ENCODE results near the gene TPM1. TPM values are rescaled to one million over a fixed set of nuclear protein-coding genes. Genes with fewer than 3 reads are reported as not detected.

Gene TPM1
- total and polyA plus RNA-seq, 2 donors (not counting 1 experiment from before 2014, with no cell fraction given), result 5.5 to 20.3 TPM

DNA sequence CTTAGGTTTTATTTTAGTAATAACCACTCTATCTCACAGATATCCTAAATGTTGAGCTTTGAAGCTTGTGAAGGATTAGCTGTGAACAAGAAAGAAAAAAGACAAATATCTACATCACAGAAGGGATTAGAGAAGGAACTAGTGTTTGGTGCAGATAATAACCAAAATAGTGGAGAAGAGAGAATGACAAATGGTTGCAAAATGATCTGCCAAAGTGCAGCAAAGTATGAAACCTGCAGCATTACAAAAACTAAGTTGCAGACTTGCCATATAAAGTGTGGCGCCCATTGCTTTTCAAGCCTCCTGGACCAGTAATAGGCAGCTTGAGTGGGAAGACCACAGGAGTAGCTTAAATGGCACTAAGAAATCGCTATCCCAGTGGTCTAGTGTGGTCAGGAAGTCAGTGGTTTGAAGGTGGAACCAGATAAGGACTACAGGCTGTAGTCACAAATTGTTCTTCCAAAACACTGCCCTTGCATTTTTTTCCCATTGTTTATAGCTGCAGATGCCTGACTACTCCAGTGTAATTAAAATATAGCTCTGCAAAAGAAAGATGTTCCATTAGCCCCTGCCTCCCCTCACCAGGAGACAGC is 20.7 kb downstream of the TPM1 start:
- intact Hi-C loops (cut with micrococcal nuclease), result no loop called here
- CTCF ChIA-PET, result interaction anchor here (1.8 kb wide), 1 partner anchor 15 kb away, joined by 5 read pairs; no protein-coding TSS in a partner anchor
- H3K4me2 ChIP-seq (replicated peaks; ENCODE audit: low read depth, low read length, poor library complexity, severe bottlenecking), result no peak overlapping the region

DNA sequence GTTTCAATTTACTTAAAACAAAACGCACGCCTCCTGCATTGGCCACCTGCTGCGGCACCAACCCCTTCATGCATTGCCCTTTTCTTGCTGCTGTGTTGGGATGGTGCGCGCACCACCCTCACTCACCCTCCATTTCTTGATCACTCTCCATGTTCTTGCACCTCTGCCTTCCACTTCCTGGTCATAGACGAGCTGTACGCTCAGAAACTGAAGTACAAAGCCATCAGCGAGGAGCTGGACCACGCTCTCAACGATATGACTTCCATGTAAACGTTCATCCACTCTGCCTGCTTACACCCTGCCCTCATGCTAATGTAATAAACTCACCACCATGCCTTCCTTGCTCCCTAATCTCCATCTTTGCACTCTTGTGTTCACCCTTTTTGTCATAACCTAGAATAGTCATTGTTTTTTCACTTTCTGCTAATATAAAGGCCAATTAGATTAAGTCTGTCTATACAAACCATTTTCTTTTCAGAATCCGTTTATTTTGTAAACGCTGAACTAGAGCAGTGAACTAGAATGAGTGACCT is 21.4 kb downstream of the TPM1 start:
- Histone ChIP-seq H3K9ac (ENCODE audit: low read length) (no peak overlapping the region), H3K27me3 (replicated peaks in 1 of 4; ENCODE audit: control extremely low read depth in 1 of 4, control insufficient read depth in 3 of 4, insufficient read depth in 4 of 4, low read length in 3 of 4) (no peaks in the 10 kb centered on the region), H4K20me1 (ENCODE audit: control insufficient read depth, insufficient read depth, low read length, poor library complexity, severe bottlenecking) (no peaks in the 10 kb centered on the region), H3K4me1 (ENCODE audit: control insufficient read depth in 2 of 2, insufficient read depth in 2 of 2, low read length in 2 of 2) (no peaks in the 10 kb centered on the region), H3K4me3 (ENCODE audit: control extremely low read depth in 1 of 5, extremely low read depth in 1 of 5, insufficient read depth in 1 of 5, low read depth in 2 of 5, low read length in 4 of 5) (no peak overlapping the region), H3K79me2 (ENCODE audit: control insufficient read depth, insufficient read depth, low read length) (no peaks in the 10 kb centered on the region), H2AFZ (ENCODE audit: insufficient read depth, low read depth, low read length, poor library complexity, severe bottlenecking) (no peak overlapping the region), H3K4me2 (replicated peaks; ENCODE audit: low read depth, low read length, poor library complexity, severe bottlenecking) (no peak overlapping the region), H3K27ac (ENCODE audit: low read length in 2 of 2) (no peak overlapping the region), H3K36me3 (replicated peaks in 1 of 2; ENCODE audit: control extremely low read depth in 1 of 2, control insufficient read depth in 1 of 2, extremely low read depth in 1 of 2, insufficient read depth in 2 of 2, low read length in 1 of 2) (peaks cover 0 to 16% of the 10 kb centered on the region in 2 experiments), H3K9me3 (ENCODE audit: control extremely low read depth in 1 of 3, control insufficient read depth in 2 of 3, insufficient read depth in 1 of 3, low read length in 2 of 3) (no peaks in the 10 kb centered on the region)
- DNase-seq, result no peak
- ATAC-seq (ENCODE audit: low read depth), result no peak
- Mint-ChIP-seq H3K4me3 (no peak overlapping the region), H3K27ac (no peak overlapping the region), H3K9me3 (ENCODE audit: insufficient read depth) (no peaks in the 10 kb centered on the region), H3K4me1 (no peaks in the 10 kb centered on the region), H3K27me3 (no peaks in the 10 kb centered on the region)
- TF ChIP-seq, protein P1, sequence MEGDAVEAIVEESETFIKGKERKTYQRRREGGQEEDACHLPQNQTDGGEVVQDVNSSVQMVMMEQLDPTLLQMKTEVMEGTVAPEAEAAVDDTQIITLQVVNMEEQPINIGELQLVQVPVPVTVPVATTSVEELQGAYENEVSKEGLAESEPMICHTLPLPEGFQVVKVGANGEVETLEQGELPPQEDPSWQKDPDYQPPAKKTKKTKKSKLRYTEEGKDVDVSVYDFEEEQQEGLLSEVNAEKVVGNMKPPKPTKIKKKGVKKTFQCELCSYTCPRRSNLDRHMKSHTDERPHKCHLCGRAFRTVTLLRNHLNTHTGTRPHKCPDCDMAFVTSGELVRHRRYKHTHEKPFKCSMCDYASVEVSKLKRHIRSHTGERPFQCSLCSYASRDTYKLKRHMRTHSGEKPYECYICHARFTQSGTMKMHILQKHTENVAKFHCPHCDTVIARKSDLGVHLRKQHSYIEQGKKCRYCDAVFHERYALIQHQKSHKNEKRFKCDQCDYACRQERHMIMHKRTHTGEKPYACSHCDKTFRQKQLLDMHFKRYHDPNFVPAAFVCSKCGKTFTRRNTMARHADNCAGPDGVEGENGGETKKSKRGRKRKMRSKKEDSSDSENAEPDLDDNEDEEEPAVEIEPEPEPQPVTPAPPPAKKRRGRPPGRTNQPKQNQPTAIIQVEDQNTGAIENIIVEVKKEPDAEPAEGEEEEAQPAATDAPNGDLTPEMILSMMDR (IDR thresholded peaks at IDR 0.05), result no peak
- TF ChIP-seq EZH2 (IDR thresholded peaks at IDR 0.05; ENCODE audit: borderline replicate concordance, insufficient read depth, low read depth, low read length, poor library complexity, severe bottlenecking), result no peak
- POLR2A ChIA-PET, result no interaction called here
- intact Hi-C loops (cut with micrococcal nuclease), result no loop called here
- 90% methylated on average over 11 of the region's 13 CpGs for WGBS (ENCODE audit: insufficient coverage)
- CTCF ChIA-PET, result interaction anchor here (1.8 kb wide), 1 partner anchor 16 kb away, joined by 5 read pairs; no protein-coding TSS in a partner anchor

More for the DNA sequence above, 20.7 kb downstream of the TPM1 start:
- TF ChIP-seq, protein P1 (IDR thresholded peaks at IDR 0.05), result no peak
- no peak for TF ChIP-seq EZH2 (IDR thresholded peaks at IDR 0.05; ENCODE audit: borderline replicate concordance, insufficient read depth, low read depth, low read length, poor library complexity, severe bottlenecking)
- no peak overlapping the region for H2AFZ ChIP-seq (ENCODE audit: insufficient read depth, low read depth, low read length, poor library complexity, severe bottlenecking)
- H4K20me1 ChIP-seq (ENCODE audit: control insufficient read depth, insufficient read depth, low read length, poor library complexity, severe bottlenecking), result no peaks in the 10 kb centered on the region
- H3K4me1 ChIP-seq (ENCODE audit: control insufficient read depth in 2 of 2, insufficient read depth in 2 of 2, low read length in 2 of 2), result no peaks in the 10 kb centered on the region
- no peaks in the 10 kb centered on the region for H3K9me3 Mint-ChIP-seq (ENCODE audit: insufficient read depth)
- no peak overlapping the region for H3K4me3 Mint-ChIP-seq
- no peak overlapping the region for H3K4me3 ChIP-seq (ENCODE audit: control extremely low read depth in 1 of 5, extremely low read depth in 1 of 5, insufficient read depth in 1 of 5, low read depth in 2 of 5, low read length in 4 of 5)
- no peaks in the 10 kb centered on the region for H3K9me3 ChIP-seq (ENCODE audit: control extremely low read depth in 1 of 3, control insufficient read depth in 2 of 3, insufficient read depth in 1 of 3, low read length in 2 of 3)
- no peak overlapping the region for H3K27ac ChIP-seq (ENCODE audit: low read length in 2 of 2)
- H3K79me2 ChIP-seq (ENCODE audit: control insufficient read depth, insufficient read depth, low read length), result no peaks in the 10 kb centered on the region
- H3K9ac ChIP-seq (ENCODE audit: low read length), result no peak overlapping the region
- H3K27me3 Mint-ChIP-seq, result no peaks in the 10 kb centered on the region
- 50% methylated on average over 2 of the region's 2 CpGs for WGBS (ENCODE audit: insufficient coverage)
- POLR2A ChIA-PET, result no interaction called here
- no peak overlapping the region for H3K27ac Mint-ChIP-seq
- H3K4me1 Mint-ChIP-seq, result no peaks in the 10 kb centered on the region
- ATAC-seq (ENCODE audit: low read depth) (no peak), DNase-seq (no peak)
- H3K27me3 ChIP-seq (replicated peaks in 1 of 4; ENCODE audit: control extremely low read depth in 1 of 4, control insufficient read depth in 3 of 4, insufficient read depth in 4 of 4, low read length in 3 of 4), result no peaks in the 10 kb centered on the region
- H3K36me3 ChIP-seq (replicated peaks in 1 of 2; ENCODE audit: control extremely low read depth in 1 of 2, control insufficient read depth in 1 of 2, extremely low read depth in 1 of 2, insufficient read depth in 2 of 2, low read length in 1 of 2), result peaks cover 0 to 16% of the 10 kb centered on the region in 2 experiments

All from B cell (primary cell).